ENCODE measurements around the gene BCAS3. TPM values are rescaled to one million over a fixed set of nuclear protein-coding genes. Genes with fewer than 3 reads are reported as not detected.

BCAS3 gene
- total RNA-seq, 1 donor from 2014 or later, result 30.5 TPM

DNA sequence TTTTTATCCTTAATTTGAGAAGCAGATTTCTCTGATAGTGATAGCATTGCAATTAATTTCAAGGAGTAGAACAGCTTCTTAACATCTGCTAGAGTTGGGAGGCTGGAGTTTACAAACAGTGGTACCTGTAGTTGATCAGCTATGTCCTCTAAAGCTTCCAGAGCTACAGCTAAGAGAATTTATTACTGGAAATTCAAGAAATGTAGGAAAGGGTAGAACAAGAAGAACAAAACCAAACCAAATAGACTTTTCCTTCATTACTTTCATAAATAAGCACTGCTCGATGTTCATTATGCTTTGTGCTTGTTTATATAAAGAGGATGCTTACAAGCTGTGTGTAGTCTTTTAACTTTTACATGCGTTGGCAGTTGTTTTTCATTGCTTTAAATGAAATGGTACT lies 388.4 kb downstream of the BCAS3 start:
- Mint-ChIP-seq H3K27me3 (ENCODE audit: low read depth) (no peaks in the 10 kb centered on the region), H3K9me3 (peaks cover 3% of the 10 kb centered on the region), H3K4me3 (no peak overlapping the region), H3K36me3 (ENCODE audit: low read depth) (peaks cover 2% of the 10 kb centered on the region), H3K4me1 (peaks cover 17% of the 10 kb centered on the region), H3K27ac (ENCODE audit: unreplicated experiment) (no peak overlapping the region)
- no peak for DNase-seq (ENCODE audit: low read depth, low spot score)
- TF ChIP-seq CTCF (conservative IDR thresholded peaks at IDR 0.05), result no peak

GRCh38 chr17:61070649-61071048 lies 393.0 kb downstream of the BCAS3 start:
- Mint-ChIP-seq H3K9me3 (no peaks in the 10 kb centered on the region), H3K27me3 (ENCODE audit: low read depth) (no peaks in the 10 kb centered on the region), H3K36me3 (ENCODE audit: low read depth) (peaks cover 2% of the 10 kb centered on the region)

DNA sequence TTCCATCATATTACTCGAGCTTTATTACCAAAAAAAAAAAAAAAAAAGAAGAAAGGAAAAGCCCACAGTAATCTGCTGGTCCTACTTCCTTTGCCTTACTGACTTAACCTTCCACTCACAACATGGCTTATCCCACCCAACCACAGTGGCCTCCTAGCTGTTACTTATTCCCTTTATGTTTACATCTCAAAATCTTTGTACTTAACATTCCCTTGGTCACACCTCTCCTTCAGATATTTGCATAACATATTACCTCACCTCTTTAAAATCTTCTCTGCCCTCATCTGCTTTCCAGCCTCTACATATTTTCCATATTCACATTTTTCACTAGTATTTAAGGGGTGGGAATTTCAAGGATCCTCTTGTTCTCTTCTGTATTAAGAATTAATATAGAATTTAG lies 395.0 kb downstream of the BCAS3 start:
- Mint-ChIP-seq H3K27me3 (ENCODE audit: low read depth) (no peaks in the 10 kb centered on the region), H3K4me1 (peaks cover 9% of the 10 kb centered on the region), H3K36me3 (ENCODE audit: low read depth) (peaks cover 2% of the 10 kb centered on the region), H3K9me3 (no peaks in the 10 kb centered on the region), H3K27ac (ENCODE audit: unreplicated experiment) (no peak overlapping the region), H3K4me3 (no peak overlapping the region)
- no peak for DNase-seq (ENCODE audit: low read depth, low spot score)
- no peak for TF ChIP-seq CTCF (conservative IDR thresholded peaks at IDR 0.05)

More at GRCh38 chr17:61070649-61071048, 393.0 kb downstream of the BCAS3 start:
- H3K27ac Mint-ChIP-seq (ENCODE audit: unreplicated experiment), result no peak overlapping the region
- DNase-seq (ENCODE audit: low read depth, low spot score), result no peak
- H3K4me3 Mint-ChIP-seq, result no peak overlapping the region
- no peak for TF ChIP-seq CTCF (conservative IDR thresholded peaks at IDR 0.05)
- H3K4me1 Mint-ChIP-seq, result peaks cover 5% of the 10 kb centered on the region

DNA sequence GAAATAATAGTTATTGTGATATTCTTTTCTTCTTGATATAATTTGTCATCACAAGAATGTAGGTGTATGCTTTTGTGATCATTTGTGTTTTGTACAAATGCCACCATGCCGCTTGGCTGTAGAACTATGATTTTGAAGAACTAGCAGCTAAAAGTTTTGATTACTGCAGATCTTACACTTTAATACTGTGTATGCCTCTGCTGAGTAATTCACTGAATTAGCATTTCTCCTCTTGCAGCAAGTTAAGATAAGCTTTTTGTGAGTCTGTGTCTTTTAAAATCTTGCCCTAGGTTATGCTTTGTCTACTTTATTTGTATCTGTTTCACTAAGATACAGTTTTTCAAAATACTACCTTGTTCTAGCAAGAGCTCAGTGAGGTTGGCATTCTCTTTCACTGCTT lies 395.5 kb downstream of the BCAS3 start:
- Mint-ChIP-seq H3K4me1 (peaks cover 9% of the 10 kb centered on the region), H3K27ac (ENCODE audit: unreplicated experiment) (no peak overlapping the region), H3K27me3 (ENCODE audit: low read depth) (no peaks in the 10 kb centered on the region), H3K4me3 (no peak overlapping the region), H3K9me3 (no peaks in the 10 kb centered on the region), H3K36me3 (ENCODE audit: low read depth) (peaks cover 2% of the 10 kb centered on the region)
- no peak for DNase-seq (ENCODE audit: low read depth, low spot score)
- no peak for TF ChIP-seq CTCF (conservative IDR thresholded peaks at IDR 0.05)

DNA sequence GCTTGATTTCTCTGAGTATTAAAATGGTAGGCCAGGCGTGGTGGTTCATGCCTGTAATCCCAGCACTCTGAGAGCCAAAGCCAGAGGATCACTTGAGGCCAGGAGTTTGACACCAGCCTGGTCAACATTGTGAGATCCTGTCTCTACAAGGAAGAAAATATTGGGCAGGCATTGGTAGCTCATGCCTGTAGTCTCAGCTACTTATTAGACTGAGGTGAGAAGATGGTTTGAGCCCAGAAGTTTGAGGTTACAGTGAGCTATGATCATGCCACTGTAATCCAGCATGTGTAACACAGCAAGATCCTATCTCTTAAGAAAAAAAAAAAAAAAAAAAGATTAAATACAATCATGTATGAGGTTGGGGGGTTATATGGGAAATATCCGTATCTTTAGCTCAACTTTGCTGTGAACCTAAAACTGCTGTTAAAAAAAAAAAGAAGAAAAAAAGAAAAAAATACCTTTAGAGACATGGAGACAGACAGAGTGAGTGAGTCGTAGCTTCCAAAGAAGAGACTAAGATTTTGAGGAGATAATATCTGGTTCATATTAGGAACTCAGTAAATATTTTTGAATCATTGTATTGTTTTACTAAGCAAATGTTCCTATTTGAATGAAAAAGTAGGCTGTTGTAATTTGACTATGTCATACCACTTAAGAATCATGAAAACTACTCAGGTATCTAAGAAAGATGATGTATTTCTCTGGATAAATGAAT lies 396.3 kb downstream of the BCAS3 start:
- peaks cover 9% of the 10 kb centered on the region for H3K4me1 Mint-ChIP-seq
- H3K9me3 Mint-ChIP-seq, result no peaks in the 10 kb centered on the region
- no peak overlapping the region for H3K27ac Mint-ChIP-seq (ENCODE audit: unreplicated experiment)

More for the DNA sequence above, 396.3 kb downstream of the BCAS3 start:
- no peaks in the 10 kb centered on the region for H3K27me3 Mint-ChIP-seq (ENCODE audit: low read depth)
- TF ChIP-seq CTCF (conservative IDR thresholded peaks at IDR 0.05), result no peak
- no peak overlapping the region for H3K4me3 Mint-ChIP-seq
- no peak for DNase-seq (ENCODE audit: low read depth, low spot score)
- H3K36me3 Mint-ChIP-seq (ENCODE audit: low read depth), result peaks cover 2% of the 10 kb centered on the region
